H1 (cell line): Measurements from ENCODE around the gene NOXO1.
A peak's percentile ranks its signal among the peaks of the same experiment; 100 is the strongest.

Experiments
- ATF3 ChIP-seq: IDR thresholded peaks from 2 replicates; pipeline ENCODE4 v1.6.1; 2011; ENCODE audit warnings: low read depth, mild to moderate bottlenecking, low read length; ENCODE audit not compliant: insufficient read depth
- CEBPB ChIP-seq: IDR thresholded peaks from 2 replicates; pipeline ENCODE4 v1.6.1; 2012; ENCODE audit warnings: low read depth, low read length
- CREB1 ChIP-seq: IDR thresholded peaks from 2 replicates; pipeline ENCODE4 v1.6.1; 2012; ENCODE audit warnings: inconsistent platforms
- CTCF ChIP-seq, 3 experiments: IDR thresholded peaks; 1 replicate in 2 of 3; 2 replicates in 1 of 3; pipeline versions ENCODE4 v1.5.1 to v1.6.1; 2011; ENCODE audit warnings: low read length in 3 of 3, mild to moderate bottlenecking in 3 of 3, inconsistent platforms in 2 of 3, low read depth in 1 of 3, moderate library complexity in 1 of 3; ENCODE audit not compliant: insufficient read depth in 1 of 3; ENCODE audit errors: control extremely low read depth in 1 of 3
- EP300 ChIP-seq, 2 experiments: IDR thresholded peaks; 1 replicate in 1 of 2; 2 replicates in 1 of 2; pipeline ENCODE4 v1.6.1; 2011 to 2012; ENCODE audit warnings: low read depth in 2 of 2, low read length in 2 of 2, mild to moderate bottlenecking in 2 of 2, borderline replicate concordance in 1 of 2, inconsistent platforms in 1 of 2, moderate library complexity in 1 of 2
- HDAC2 ChIP-seq, 2 experiments: fragments of 300-600 bp in 1 of 2; sonication (generic) in 1 of 2; IDR thresholded peaks; 2 replicates each; pipeline ENCODE4 v1.6.1; 2011 to 2012; ENCODE audit warnings: low read depth in 2 of 2, low read length in 2 of 2, mild to moderate bottlenecking in 2 of 2, moderate library complexity in 2 of 2, borderline replicate concordance in 1 of 2, inconsistent platforms in 1 of 2
- POLR2A ChIP-seq, 2 experiments: IDR thresholded peaks; 1 replicate in 1 of 2; 2 replicates in 1 of 2; pipeline ENCODE4 v1.6.1; 2011; ENCODE audit warnings: low read depth in 2 of 2, low read length in 2 of 2, mild to moderate bottlenecking in 2 of 2; ENCODE audit errors: control extremely low read depth in 1 of 2
- TCF12 ChIP-seq: IDR thresholded peaks from 2 replicates; pipeline ENCODE4 v1.6.1; 2011; ENCODE audit warnings: low read depth, mild to moderate bottlenecking, low read length
- USF2 ChIP-seq: IDR thresholded peaks from 2 replicates; pipeline ENCODE4 v1.6.1; 2011; ENCODE audit warnings: low read length, improper control_type of control experiment
- YY1 ChIP-seq: IDR thresholded peaks from 2 replicates; pipeline ENCODE4 v1.6.1; 2011; ENCODE audit warnings: low read depth, mild to moderate bottlenecking, low read length
- ZNF274 ChIP-seq: IDR thresholded peaks from 2 replicates; pipeline ENCODE4 v1.7.0; 2012; ENCODE audit warnings: low read length, borderline replicate concordance; ENCODE audit errors: extremely low read depth

- TF ChIP-seq CTCF (IDR thresholded peaks at IDR 0.05; ENCODE audit: control extremely low read depth in 1 of 3, insufficient read depth in 1 of 3, low read depth in 1 of 3, low read length in 3 of 3) (peak; percentile 36 to 66 (median 53)), HDAC2 (IDR thresholded peaks at IDR 0.05; ENCODE audit: borderline replicate concordance in 1 of 2, low read depth in 2 of 2, low read length in 2 of 2) (no peak), POLR2A (IDR thresholded peaks at IDR 0.05; ENCODE audit: control extremely low read depth in 1 of 2, low read depth in 2 of 2, low read length in 2 of 2) (no peak), CEBPB (no peak), USF2 (no peak), ZNF274 (no peak), ATF3 (no peak), CREB1 (no peak), YY1 (no peak), TCF12 (no peak), EP300 (IDR thresholded peaks at IDR 0.05; ENCODE audit: borderline replicate concordance in 1 of 2, low read depth in 2 of 2, low read length in 2 of 2) (no peak)
Observed at GRCh38 chr16:1941162-1942046, 39.9 kb downstream of the NOXO1 start.
